Limb (tissue), 2 donors: ENCODE measurements around the gene HIVEP3.
A peak's percentile ranks its signal among the peaks of the same experiment; 100 is the strongest.

Experiments
- DNase-seq, 2 donors: peaks; one replicate each; pipeline ENCODE4 v3.0.0-alpha.2; 2016; ENCODE audit errors: extremely low spot score in 2 of 2

The HIVEP3 gene

GRCh38 chr1:41813226-41813625 is 105.5 kb downstream of the HIVEP3 start:
- DNase-seq: no peak

DNA sequence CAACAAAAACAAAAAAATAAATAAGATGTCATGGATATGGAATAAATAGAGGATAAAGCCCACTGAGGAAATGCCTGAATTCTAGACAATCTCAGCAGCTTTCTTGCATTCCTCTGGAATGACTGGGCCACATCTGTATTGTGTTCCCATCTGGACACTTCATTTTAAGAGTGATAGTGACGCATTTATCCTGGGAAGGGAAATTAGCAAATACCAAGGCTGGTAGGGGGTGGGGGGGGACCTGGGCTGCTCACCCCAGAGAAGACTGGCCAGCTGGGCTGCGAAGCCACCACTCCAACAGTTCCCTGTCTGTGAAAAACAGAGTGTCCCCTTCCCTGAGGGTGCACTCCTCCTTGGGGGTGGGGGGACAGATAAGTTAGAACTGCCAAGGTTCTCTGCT is 106.3 kb downstream of the HIVEP3 start:
- DNase-seq: no peak

- DNase-seq: no peak
These were observed 106.7 kb downstream of the HIVEP3 start for GRCh38 chr1:41812051-41812450.

GRCh38 chr1:41811051-41811795 is 107.5 kb downstream of the HIVEP3 start:
- no peak for DNase-seq

- DNase-seq: peak; percentile 42 to 68
These were observed 108.3 kb downstream of the HIVEP3 start for GRCh38 chr1:41810446-41810845.

DNA sequence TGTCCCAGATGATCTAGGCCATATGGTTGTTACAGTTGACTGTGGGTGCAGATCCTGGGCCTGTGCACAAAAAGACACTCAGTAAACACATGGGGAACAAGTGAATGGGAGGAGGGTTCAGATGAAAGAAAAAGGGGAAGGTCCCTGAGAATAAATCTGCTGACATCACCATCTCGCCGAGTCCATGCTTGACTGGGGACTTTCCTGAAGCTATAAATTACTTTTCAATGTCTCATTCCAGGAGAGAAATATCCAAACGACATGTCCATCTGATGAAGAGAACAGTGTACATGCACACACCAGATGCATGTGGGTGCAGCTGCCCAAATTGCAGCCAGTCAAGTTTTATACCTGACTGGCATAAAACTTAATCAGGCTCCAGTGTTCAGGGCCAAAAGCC is 109.0 kb downstream of the HIVEP3 start:
- DNase-seq: no peak

- no peak for DNase-seq
These were observed 111.3 kb downstream of the HIVEP3 start for GRCh38 chr1:41807390-41807789.

- DNase-seq: no peak
These were observed 112.1 kb downstream of the HIVEP3 start for GRCh38 chr1:41806472-41807155.

DNA sequence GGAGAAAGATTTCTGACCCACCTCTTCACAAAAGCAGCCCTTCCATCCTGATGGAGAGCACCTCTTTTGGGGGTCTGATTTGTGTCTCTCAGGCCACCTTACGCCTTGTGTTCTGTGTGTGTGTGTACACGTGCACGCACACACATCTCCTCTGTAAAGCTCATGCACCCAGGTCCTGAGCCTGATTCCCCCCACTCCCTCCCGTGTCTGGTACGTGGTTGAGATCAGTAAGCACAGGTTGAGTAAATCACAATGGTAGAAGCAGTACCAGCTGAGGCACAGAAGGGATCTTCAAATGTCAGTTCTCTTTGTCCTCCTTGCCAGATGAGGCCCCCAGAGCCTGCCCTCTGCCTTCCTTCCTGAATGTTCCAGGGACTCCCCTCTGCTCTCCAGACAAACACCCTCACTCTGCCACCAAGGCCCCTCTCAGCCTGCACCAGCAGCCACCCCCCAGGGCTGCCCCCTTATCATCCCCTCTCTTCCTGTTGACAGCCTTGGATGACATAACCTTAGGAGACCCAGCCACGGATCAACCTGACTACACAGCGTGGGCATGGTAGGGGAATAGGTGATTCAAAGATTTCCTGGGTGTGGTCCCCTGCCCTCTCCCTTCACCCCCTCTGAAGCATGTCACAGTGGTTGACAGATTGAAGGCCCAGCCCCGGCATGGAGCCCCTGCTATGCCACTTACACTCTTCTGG is 112.8 kb downstream of the HIVEP3 start:
- DNase-seq: no peak

DNA sequence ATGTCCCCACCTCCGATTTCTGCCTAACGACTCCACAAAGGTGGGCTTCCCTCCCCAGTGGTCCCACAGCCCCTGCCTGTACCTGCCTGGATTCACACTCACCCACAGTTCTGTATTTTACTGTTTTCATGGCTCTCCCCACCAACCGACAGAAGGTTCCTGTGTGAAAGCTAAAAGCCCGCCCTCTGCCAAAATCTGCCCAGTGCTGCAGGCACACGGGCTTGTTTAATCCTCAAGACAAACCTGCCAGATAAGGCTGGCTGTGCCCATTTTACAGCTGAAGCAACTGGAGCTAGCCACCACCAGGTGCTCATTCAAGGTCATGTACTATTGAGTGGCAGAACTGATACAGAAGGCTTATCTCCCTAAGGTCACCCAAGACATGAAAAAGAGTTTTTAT is 114.5 kb downstream of the HIVEP3 start:
- no peak for DNase-seq

DNA sequence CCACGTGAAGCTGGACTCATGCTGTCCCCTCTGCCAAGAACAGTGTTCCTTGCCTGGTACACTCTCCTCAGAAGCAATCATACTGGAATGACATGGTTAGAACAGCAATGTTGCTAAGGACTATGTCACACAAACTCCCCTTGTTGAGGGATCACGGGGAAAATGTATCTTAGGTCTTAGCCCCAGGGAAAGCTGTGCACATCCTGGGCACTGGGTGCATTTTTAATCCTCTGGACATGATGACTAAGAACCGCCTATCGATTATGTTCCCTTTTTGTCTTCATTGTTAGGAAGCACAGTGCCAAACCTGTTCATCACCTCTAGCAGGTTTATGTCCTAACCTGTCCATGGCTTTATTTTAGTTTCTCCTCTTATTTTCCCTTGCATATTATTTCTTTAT is 115.1 kb downstream of the HIVEP3 start:
- DNase-seq: no peak

DNA sequence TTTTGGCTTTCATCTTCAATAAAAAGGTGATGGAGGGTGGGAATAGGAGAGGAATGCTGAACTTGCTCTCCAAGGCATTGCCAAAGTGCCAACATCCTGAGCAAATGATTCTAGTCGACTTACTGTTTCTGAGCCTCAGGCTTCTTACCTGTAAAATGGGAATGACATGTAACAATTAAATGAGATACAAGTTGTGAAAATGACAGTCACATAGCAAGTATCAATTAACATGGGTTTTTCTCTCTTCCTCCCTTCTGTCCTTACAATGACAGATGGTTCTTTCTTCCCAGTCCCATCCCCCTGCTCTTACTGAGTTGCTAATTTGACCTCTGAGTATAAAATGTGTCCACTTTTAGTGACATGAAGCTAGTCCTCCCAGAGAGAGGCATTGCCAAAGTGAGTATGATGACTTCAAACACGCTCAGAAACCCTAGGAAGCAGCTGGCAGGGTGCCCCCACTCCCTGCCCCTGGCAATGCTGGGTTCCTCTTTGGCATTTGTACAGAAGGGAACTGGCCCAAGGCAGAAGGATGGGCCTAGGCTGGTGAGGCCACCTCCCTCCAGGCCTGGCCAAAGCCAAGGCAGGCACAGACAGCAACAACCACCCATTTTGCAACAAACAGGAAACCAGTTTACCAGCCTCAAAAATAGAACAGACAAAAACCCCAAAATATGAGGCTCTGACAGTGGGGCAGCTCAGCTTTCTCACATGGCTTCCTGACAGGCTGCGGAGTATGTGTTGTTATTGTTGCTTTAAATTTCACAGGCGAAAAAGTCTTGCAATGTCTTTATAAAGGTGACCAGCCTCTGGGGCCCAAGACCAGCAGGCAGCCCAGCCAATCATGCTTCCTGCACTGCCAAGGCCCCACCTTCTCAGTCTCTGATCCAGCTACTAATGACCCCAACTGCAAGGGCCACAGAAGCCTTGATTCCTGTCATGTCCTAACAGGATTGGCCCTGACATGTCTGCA is 115.9 kb downstream of the HIVEP3 start:
- no peak for DNase-seq

DNA sequence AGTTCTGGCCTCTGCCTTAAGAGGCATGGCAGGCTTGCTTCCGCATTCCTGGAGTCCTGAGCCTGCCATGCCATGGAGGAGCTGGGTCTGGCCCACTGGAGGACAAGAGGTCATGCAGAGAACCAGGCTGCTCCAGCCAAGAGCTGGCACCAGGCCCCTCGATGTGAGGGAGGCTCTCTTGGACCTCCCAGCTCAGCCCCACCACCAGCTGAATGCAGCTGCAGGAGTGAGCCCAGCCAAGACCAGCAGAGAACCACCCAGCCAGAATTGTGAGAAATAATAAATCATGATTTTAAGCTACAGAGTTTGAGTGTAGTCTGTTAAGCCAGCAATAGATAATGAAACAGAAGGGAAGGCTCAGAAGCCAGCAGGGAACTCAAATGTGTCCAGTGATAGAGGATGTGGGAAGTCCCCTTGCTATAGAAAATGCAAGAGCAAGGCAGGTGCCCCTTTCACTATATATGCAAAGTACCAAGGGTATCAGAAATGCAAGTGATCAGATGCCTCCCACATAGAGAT is 118.4 kb downstream of the HIVEP3 start:
- DNase-seq: no peak

- DNase-seq: no peak
These were observed 119.0 kb downstream of the HIVEP3 start for GRCh38 chr1:41799723-41800122.

DNA sequence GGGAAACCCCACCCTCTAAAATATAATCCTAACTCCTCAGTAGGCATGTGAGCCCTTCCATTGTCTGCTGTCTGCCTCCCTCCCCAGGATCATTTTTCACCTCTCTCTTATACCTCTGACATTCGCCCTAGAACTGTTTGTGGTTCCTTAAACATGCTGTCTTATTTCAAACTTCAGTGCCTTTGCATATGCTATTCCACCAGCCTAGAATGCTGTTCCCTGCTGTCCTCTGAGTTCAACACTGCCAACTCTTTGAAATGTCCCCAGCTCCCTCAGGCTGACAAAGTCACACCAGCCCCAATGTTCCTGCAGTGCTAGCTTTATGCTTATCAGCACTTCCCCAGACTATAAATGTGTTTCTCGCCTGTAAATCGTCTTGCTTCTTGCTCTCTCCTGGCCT is 119.5 kb downstream of the HIVEP3 start:
- no peak for DNase-seq

- no peak for DNase-seq
These were observed 123.4 kb downstream of the HIVEP3 start for GRCh38 chr1:41795205-41795762.

- DNase-seq: no peak
These were observed 124.7 kb downstream of the HIVEP3 start for GRCh38 chr1:41794031-41794430.

DNA sequence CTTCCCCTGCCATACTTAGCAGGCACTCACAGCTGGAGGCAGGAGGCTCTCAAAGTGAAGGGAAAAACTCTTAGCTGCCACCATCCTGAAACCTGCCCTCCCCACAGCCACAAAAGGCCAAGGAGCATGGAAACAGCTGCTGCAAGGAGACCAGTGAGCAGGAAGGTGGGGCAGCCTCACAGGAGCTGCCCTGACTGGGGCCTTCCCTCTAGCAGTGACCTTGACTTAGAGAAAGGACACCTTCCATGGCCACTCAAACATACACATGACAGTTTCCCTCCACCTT is 126.3 kb downstream of the HIVEP3 start:
- DNase-seq: no peak

- DNase-seq: no peak
These were observed 126.8 kb downstream of the HIVEP3 start for GRCh38 chr1:41791667-41792484.

- no peak for DNase-seq
These were observed 128.4 kb downstream of the HIVEP3 start for GRCh38 chr1:41790351-41790750.
